Cardiac muscle cell (in vitro differentiated cells and primary cell): ENCODE data around the gene RHBDD1. TPM values are rescaled to one million over a fixed set of nuclear protein-coding genes. Genes with fewer than 3 reads are reported as not detected.
A peak's percentile ranks its signal among the peaks of the same experiment; 100 is the strongest.

ENCODE experiments used
- DNase-seq, 2 donors: peaks; one replicate each; pipeline versions ENCODE4 v3.0.0 to v3.0.0-alpha.2; 2010 to 2017; ENCODE audit warnings: low read depth in 1 of 2, low spot score in 1 of 2
- H3K27ac ChIP-seq: fragments of 200-600 bp; sonication (generic); 2 replicates; pipeline ENCODE4 v1.5.1; 2016
- H3K27me3 ChIP-seq: fragments of 200-600 bp; sonication (generic); 2 replicates; pipeline ENCODE4 v1.6.0; 2016; ENCODE audit warnings: control low read depth
- H3K36me3 ChIP-seq: fragments of 200-600 bp; sonication (generic); 2 replicates; pipeline ENCODE4 v1.5.1; 2016; ENCODE audit warnings: control low read depth
- H3K4me1 ChIP-seq: fragments of 200-600 bp; sonication (generic); 2 replicates; pipeline ENCODE4 v1.8.1; 2017; ENCODE audit warnings: low read depth, mild to moderate bottlenecking, mixed run types
- H3K4me3 ChIP-seq: fragments of 200-600 bp; sonication (generic); 2 replicates; pipeline ENCODE4 v1.5.1; 2016; ENCODE audit warnings: mild to moderate bottlenecking
- H3K9me3 ChIP-seq: fragments of 200-600 bp; sonication (generic); 2 replicates; pipeline ENCODE4 v1.5.1; 2017; ENCODE audit warnings: low read depth, mild to moderate bottlenecking, control low read depth
- polyA plus RNA-seq: library from polyadenylated mRNA; unstranded; fragments of >200 nt; fragmentation: Nextera tagmentation; extraction: Ambion mirVana; gene quantifications from 2 replicates; pipeline ENCODE4 v1.2.1, GENCODE V29; 2016
- total RNA-seq: library from RNA; depleted of rRNA; stranded (reverse); fragments of >200 nt; gene quantifications from 2 replicates; pipeline ENCODE4 v1.2.3, GENCODE V29; 2016
- TF ChIP-seq, protein P1 (sequence below): IDR thresholded peaks from 2 replicates; pipeline ENCODE4 v1.5.1; 2012; ENCODE audit warnings: low read depth, mild to moderate bottlenecking, low read length

Gene RHBDD1
- total and polyA plus RNA-seq, 2 experiments from 2014 or later, result 6.3 to 12.9 TPM

DNA sequence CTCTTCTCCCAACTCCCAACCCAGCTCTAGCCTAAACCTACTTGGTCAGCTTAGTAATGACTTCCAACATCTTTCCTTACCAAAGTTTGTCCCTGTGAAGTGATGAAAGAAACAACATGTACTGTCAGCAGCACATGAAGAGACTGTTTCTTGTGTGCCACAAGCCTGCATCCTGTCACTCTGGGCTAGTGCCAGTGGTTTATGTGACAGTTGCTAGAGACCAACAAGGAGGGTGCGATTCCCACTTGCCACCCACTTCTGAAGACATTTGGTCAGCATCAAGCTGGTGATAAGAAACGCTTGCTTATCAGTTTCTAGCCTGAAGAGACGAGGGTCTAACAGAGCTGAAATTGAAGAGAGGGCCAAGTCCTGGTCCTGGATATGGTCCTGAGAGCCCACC, 195.5 kb downstream of the RHBDD1 start:
- Histone ChIP-seq H3K4me1 (peaks cover 7% of the 10 kb centered on the region), H3K9me3 (no peaks in the 10 kb centered on the region), H3K4me3 (no peak overlapping the region), H3K27me3 (no peaks in the 10 kb centered on the region), H3K27ac (no peak overlapping the region), H3K36me3 (no peaks in the 10 kb centered on the region)
- TF ChIP-seq, protein P1, sequence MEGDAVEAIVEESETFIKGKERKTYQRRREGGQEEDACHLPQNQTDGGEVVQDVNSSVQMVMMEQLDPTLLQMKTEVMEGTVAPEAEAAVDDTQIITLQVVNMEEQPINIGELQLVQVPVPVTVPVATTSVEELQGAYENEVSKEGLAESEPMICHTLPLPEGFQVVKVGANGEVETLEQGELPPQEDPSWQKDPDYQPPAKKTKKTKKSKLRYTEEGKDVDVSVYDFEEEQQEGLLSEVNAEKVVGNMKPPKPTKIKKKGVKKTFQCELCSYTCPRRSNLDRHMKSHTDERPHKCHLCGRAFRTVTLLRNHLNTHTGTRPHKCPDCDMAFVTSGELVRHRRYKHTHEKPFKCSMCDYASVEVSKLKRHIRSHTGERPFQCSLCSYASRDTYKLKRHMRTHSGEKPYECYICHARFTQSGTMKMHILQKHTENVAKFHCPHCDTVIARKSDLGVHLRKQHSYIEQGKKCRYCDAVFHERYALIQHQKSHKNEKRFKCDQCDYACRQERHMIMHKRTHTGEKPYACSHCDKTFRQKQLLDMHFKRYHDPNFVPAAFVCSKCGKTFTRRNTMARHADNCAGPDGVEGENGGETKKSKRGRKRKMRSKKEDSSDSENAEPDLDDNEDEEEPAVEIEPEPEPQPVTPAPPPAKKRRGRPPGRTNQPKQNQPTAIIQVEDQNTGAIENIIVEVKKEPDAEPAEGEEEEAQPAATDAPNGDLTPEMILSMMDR, result no peak
- peak in 1 of 2 donors; percentile 59 for DNase-seq

DNA sequence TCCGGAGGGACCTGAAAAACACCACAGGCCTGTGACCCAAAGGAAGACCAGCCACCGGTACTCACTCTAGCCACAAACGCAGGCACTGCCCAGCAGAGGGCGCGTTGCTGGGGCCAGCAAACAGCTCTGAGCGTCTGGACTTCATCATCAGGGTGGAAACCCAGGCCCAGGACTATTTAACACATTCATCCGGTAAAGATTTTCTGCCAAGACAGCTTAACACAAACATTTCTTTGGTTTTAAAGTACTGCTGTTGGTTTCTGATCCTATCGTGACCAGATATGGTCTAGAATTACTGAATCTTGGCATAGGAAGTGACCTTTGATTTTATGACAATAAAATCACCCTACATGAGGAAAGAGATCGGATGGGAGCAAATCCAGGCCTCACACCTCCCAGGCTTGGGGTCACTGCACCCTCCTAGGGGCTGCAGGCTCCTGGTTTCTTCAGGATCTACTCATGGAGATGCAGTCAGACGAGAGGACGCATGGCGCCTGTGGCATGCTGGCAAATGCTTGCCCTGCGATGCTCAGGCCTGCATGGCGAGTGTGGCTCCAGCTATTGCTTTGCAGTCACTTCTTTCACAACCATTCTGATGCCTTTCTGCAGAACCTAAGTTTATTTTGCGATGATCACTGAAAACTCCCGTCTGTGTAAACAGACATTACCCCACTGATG, 197.8 kb downstream of the RHBDD1 start:
- no peak overlapping the region for H3K4me3 ChIP-seq
- H3K36me3 ChIP-seq, result no peaks in the 10 kb centered on the region
- peak; percentile 80 to 86 for DNase-seq
- peaks cover 7% of the 10 kb centered on the region for H3K4me1 ChIP-seq
- no peak overlapping the region for H3K27ac ChIP-seq
- TF ChIP-seq, protein P1, result peak; percentile 93
- H3K9me3 ChIP-seq, result no peaks in the 10 kb centered on the region
- no peaks in the 10 kb centered on the region for H3K27me3 ChIP-seq

DNA sequence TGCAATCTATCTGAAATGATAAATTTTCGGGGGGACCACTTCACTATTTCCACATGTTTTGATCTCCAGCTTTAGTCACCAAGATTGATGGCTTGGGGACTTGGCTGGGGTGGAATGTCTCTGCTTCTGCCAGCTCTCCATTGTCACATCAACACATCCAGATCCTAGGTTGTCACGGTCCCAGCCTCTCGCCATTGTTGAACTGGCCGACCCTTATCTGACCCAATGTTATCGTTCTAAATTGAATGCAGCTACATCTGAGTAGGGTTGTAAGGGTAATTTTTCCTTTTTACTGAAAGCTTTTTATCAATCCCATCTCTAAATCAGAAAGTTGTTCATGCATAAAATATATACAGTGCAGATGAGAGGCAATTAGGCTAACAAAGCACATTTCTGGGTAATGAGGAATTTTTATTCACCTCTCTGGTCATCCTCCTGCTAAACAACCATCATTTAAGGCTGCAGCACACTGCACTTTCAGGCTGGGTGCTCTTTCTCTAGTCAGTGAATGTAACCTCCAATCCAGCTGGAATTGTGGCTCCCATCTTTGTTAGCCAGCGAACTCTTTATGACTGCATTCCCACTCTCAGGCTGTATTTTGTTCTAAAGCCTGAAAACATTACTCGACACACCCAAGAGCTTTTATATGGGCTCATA, 200.0 kb downstream of the RHBDD1 start:
- H3K27me3 ChIP-seq, result no peaks in the 10 kb centered on the region
- TF ChIP-seq, protein P1, result no peak
- H3K27ac ChIP-seq, result no peak overlapping the region
- H3K4me1 ChIP-seq, result peaks cover 7% of the 10 kb centered on the region
- no peaks in the 10 kb centered on the region for H3K36me3 ChIP-seq
- peak in 1 of 2 donors; percentile 18 for DNase-seq
- no peak overlapping the region for H3K4me3 ChIP-seq
- H3K9me3 ChIP-seq, result no peaks in the 10 kb centered on the region

DNA sequence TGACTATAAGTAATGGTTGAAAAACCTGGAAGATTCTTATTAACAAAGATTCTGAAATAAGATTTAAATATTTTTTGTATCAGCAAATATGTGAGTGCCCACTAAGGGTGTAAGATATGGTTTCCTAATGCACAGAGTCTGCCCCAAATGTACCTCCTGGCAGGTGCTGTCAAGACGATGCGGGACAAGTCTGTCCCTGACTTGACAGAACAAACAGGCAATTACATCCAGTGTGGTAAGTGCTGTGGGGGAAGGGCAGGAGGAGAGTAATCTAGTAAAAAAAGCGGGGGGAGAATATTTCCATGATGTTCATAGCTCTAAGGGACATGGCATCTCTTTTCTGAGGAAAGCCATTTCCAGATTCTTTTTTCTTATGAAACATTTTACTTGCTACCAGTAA, 200.7 kb downstream of the RHBDD1 start:
- TF ChIP-seq, protein P1, result no peak
- Histone ChIP-seq H3K4me3 (no peak overlapping the region), H3K4me1 (peaks cover 4% of the 10 kb centered on the region), H3K27me3 (no peaks in the 10 kb centered on the region), H3K9me3 (no peaks in the 10 kb centered on the region), H3K36me3 (no peaks in the 10 kb centered on the region), H3K27ac (no peak overlapping the region)
- DNase-seq, result no peak

DNA sequence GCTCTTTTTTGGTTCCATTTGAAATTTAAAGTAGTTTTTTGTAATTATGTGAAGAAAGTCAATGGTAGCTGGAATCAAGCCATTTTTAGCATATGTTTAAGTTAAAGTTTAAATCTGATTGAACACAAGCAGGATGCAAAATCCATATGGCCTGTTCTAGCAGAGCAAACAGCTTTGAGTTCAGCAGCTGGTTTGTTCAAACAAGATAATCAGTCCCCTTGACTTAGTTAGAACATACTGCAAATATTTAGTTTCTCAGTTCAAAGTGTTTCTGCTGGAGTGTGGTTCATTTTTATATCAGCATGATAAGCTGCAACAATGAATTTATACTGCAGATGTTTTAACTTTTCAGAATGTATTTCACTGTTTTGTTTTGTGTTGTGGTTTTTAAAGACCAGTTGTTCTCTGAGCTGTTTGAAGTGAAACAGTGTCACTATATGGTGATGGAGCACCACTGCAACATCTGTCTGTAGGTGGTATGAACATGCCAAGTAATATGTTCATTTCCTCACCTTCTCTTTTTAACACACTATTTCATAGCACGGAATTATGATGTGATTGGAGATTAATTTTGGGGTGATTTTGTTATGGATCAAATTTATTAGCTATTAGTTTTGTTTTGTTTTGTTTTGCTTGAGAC, 202.8 kb downstream of the RHBDD1 start:
- Histone ChIP-seq H3K4me3 (no peak overlapping the region), H3K9me3 (no peaks in the 10 kb centered on the region), H3K4me1 (peaks cover 4% of the 10 kb centered on the region), H3K27ac (no peak overlapping the region), H3K27me3 (no peaks in the 10 kb centered on the region), H3K36me3 (no peaks in the 10 kb centered on the region)
- peak in 1 of 2 donors; percentile 7 for DNase-seq
- TF ChIP-seq, protein P1, result no peak
